Astrocyte (in vitro differentiated cells and primary cell): ENCODE data around the gene MYO16. TPM values are rescaled to one million over a fixed set of nuclear protein-coding genes. Genes with fewer than 3 reads are reported as not detected.

Experiments
- DNase-seq: peaks from one replicate; pipeline ENCODE4 v3.0.0-alpha.2; 2010; ENCODE audit warnings: low read depth
- FAIRE-seq: peaks from 2 replicates; lab custom pipeline; 2011; peaks lifted over from hg19 to GRCh38; lab: Jason Lieb, UNC
- H2AFZ ChIP-seq: 2 replicates; pipeline ENCODE4 v1.6.0; 2012; ENCODE audit warnings: low read depth, low read length, inconsistent platforms
- H3K27ac ChIP-seq: 2 replicates; pipeline ENCODE4 v1.5.1; 2011; ENCODE audit warnings: low read depth, low read length, inconsistent platforms
- H3K27me3 ChIP-seq: 2 replicates; pipeline ENCODE4 v1.6.0; 2011; ENCODE audit warnings: low read length, inconsistent platforms; ENCODE audit not compliant: insufficient read depth
- H3K36me3 ChIP-seq: 2 replicates; pipeline ENCODE4 v1.5.1; 2011; ENCODE audit warnings: low read length, inconsistent platforms; ENCODE audit not compliant: insufficient read depth
- H3K4me1 ChIP-seq: 2 replicates; pipeline ENCODE4 v1.5.1; 2011; ENCODE audit warnings: low read length, inconsistent platforms; ENCODE audit not compliant: insufficient read depth
- H3K4me2 ChIP-seq: 2 replicates; pipeline ENCODE4 v1.6.0; 2012; ENCODE audit warnings: low read length, inconsistent platforms
- H3K4me3 ChIP-seq: 2 replicates; pipeline ENCODE4 v1.5.1; 2011; ENCODE audit warnings: low read depth, mild to moderate bottlenecking, low read length, inconsistent platforms; ENCODE audit not compliant: insufficient read depth
- H3K79me2 ChIP-seq: 2 replicates; pipeline ENCODE4 v1.6.0; 2012; ENCODE audit warnings: mild to moderate bottlenecking, low read length, inconsistent platforms; ENCODE audit not compliant: insufficient read depth
- H3K9ac ChIP-seq: 2 replicates; pipeline ENCODE4 v1.6.0; 2012; ENCODE audit warnings: mild to moderate bottlenecking, low read length, inconsistent platforms
- H3K9me3 ChIP-seq: 2 replicates; pipeline ENCODE4 v1.5.1; 2012; ENCODE audit warnings: low read depth, mild to moderate bottlenecking, low read length, inconsistent platforms; ENCODE audit not compliant: insufficient read depth
- H4K20me1 ChIP-seq: 2 replicates; pipeline ENCODE4 v1.6.0; 2012; ENCODE audit warnings: low read length, inconsistent platforms; ENCODE audit not compliant: insufficient read depth
- H3K27ac Mint-ChIP-seq: one replicate; pipeline ENCODE4 v1.8.0; 2021; ENCODE audit warnings: mild to moderate bottlenecking, mixed read lengths; ENCODE audit not compliant: unreplicated experiment
- H3K27me3 Mint-ChIP-seq: one replicate; pipeline ENCODE4 v1.8.0; 2021; ENCODE audit warnings: low read depth, mixed read lengths; ENCODE audit not compliant: unreplicated experiment
- H3K36me3 Mint-ChIP-seq: one replicate; pipeline ENCODE4 v1.8.0; 2021; ENCODE audit warnings: low read depth, mixed read lengths; ENCODE audit not compliant: unreplicated experiment
- H3K4me1 Mint-ChIP-seq: one replicate; pipeline ENCODE4 v1.8.0; 2021; ENCODE audit warnings: low read depth, mixed read lengths; ENCODE audit not compliant: unreplicated experiment
- H3K4me3 Mint-ChIP-seq: one replicate; pipeline ENCODE4 v1.8.0; 2021; ENCODE audit warnings: mild to moderate bottlenecking, moderate library complexity, mixed read lengths; ENCODE audit not compliant: unreplicated experiment
- H3K9me3 Mint-ChIP-seq: one replicate; pipeline ENCODE4 v1.8.0; 2021; ENCODE audit warnings: mild to moderate bottlenecking, mixed read lengths; ENCODE audit not compliant: unreplicated experiment
- CTCF ChIP-seq: IDR thresholded peaks from 2 replicates; pipeline ENCODE4 v1.5.1; 2011; ENCODE audit warnings: low read depth, mild to moderate bottlenecking, inconsistent platforms, low read length, moderate library complexity; ENCODE audit not compliant: insufficient read depth
- EZH2 ChIP-seq: IDR thresholded peaks from 2 replicates; pipeline ENCODE4 v1.6.1; 2012; ENCODE audit warnings: mild to moderate bottlenecking, low read length, inconsistent platforms; ENCODE audit not compliant: insufficient read depth
- total RNA-seq: library from RNA; stranded (reverse); gene quantifications from 2 replicates; pipeline ENCODE4 v1.2.1, GENCODE V29; 2021

MYO16 gene
- total RNA-seq, 1 donor from 2014 or later, result 0.14 TPM

- Mint-ChIP-seq H3K27ac (no peak overlapping the region), H3K9me3 (no peaks in the 10 kb centered on the region), H3K36me3 (peaks cover 2% of the 10 kb centered on the region), H3K4me3 (no peak overlapping the region), H3K27me3 (no peaks in the 10 kb centered on the region), H3K4me1 (peaks cover 8% of the 10 kb centered on the region)
- H3K27ac ChIP-seq, result no peak overlapping the region
- no peaks in the 10 kb centered on the region for H3K36me3 ChIP-seq
- H3K27me3 ChIP-seq, result no peaks in the 10 kb centered on the region
- H3K9me3 ChIP-seq, result no peaks in the 10 kb centered on the region
- no peak for FAIRE-seq
- TF ChIP-seq EZH2 (no peak), CTCF (no peak)
- H3K4me3 ChIP-seq, result no peak overlapping the region
- no peak overlapping the region for H3K9ac ChIP-seq
- H3K4me2 ChIP-seq, result no peak overlapping the region
- H3K4me1 ChIP-seq, result no peaks in the 10 kb centered on the region
- H2AFZ ChIP-seq, result no peak overlapping the region
- no peaks in the 10 kb centered on the region for H4K20me1 ChIP-seq
- H3K79me2 ChIP-seq, result no peaks in the 10 kb centered on the region
- DNase-seq, result no peak
Observed at GRCh38 chr13:108776650-108777049, 147.2 kb downstream of the MYO16 start.

GRCh38 chr13:108777421-108778420, 148.3 kb downstream of the MYO16 start:
- H3K36me3 Mint-ChIP-seq, result peaks cover 2% of the 10 kb centered on the region

More at GRCh38 chr13:108777421-108778420, 148.3 kb downstream of the MYO16 start:
- Histone ChIP-seq H4K20me1 (no peaks in the 10 kb centered on the region), H3K27ac (peak overlapping the region; percentile 30), H3K4me2 (peak overlapping the region; percentile 47), H3K27me3 (no peaks in the 10 kb centered on the region), H3K79me2 (no peaks in the 10 kb centered on the region), H3K4me1 (no peaks in the 10 kb centered on the region), H3K9me3 (no peaks in the 10 kb centered on the region), H3K4me3 (no peak overlapping the region), H3K36me3 (no peaks in the 10 kb centered on the region), H3K9ac (no peak overlapping the region), H2AFZ (no peak overlapping the region)
- no peak for DNase-seq
- Mint-ChIP-seq H3K27ac (peak overlapping the region; percentile 84), H3K4me1 (peaks cover 8% of the 10 kb centered on the region), H3K27me3 (no peaks in the 10 kb centered on the region), H3K4me3 (no peak overlapping the region), H3K9me3 (peaks cover 4% of the 10 kb centered on the region)
- no peak for FAIRE-seq
- TF ChIP-seq EZH2 (no peak), CTCF (no peak)
